K562 (cell line): ENCODE measurements around the gene TMEM187. TPM values are rescaled to one million over a fixed set of nuclear protein-coding genes. Genes with fewer than 3 reads are reported as not detected.

Experiments used
- ATAC-seq: fragments of 200-7000 bp; cut with Tn5 transposase; 3 replicates; pipeline ENCODE4 v1.9.1; 2020; ENCODE audit warnings: moderate library complexity
- BruUV-seq: library from RNA; stranded (reverse); fragments of 400-500 nt; replicated peaks from 2 replicates; lab custom pipeline; 2021; lab: Mats Ljungman, UMichigan
- CTCF ChIA-PET: fragments of 300-600 bp; formaldehyde crosslinking; extraction: SDS; loops from one replicate; lab custom pipeline; 2021; ENCODE audit warnings: low intra/inter-chr PET ratio; lab: Yijun Ruan, JAX
- POLR2A ChIA-PET: fragments of 300-600, 350-650 bp; sonication (Branson Sonifier 250); formaldehyde crosslinking; extraction: SDS; loops from one replicate; lab custom pipeline; 2021; ENCODE audit warnings: antibody characterized with exemption, inconsistent platforms; lab: Yijun Ruan, JAX
- DNase-seq, 4 experiments: peaks; one replicate each; pipeline versions ENCODE4 v3.0.0 to v3.0.0-alpha.2; 2011 to 2018; ENCODE audit warnings: low spot score in 3 of 4, mixed read lengths in 3 of 4; ENCODE audit errors: extremely low read depth in 1 of 4
- FAIRE-seq: peaks from 2 replicates; lab custom pipeline; 2011; peaks lifted over from hg19 to GRCh38; lab: Jason Lieb, UNC
- H2AFZ ChIP-seq: 2 replicates; pipeline ENCODE4 v1.6.0; 2011; ENCODE audit warnings: low read depth, low read length, control low read depth, inconsistent platforms
- H3K27ac ChIP-seq: fragments of 200-600 bp; 3 replicates; pipeline ENCODE4 v1.8.0; 2011; ENCODE audit warnings: low read depth, mild to moderate bottlenecking, control low read depth, inconsistent platforms, low read length, moderate library complexity, mixed read lengths; ENCODE audit errors: extremely low read depth
- H3K27me3 ChIP-seq, 2 experiments: fragments of 300-600 bp in 1 of 2; 2 replicates in 1 of 2; 3 replicates in 1 of 2; pipeline versions ENCODE4 v1.6.0 to v1.8.0; 2011; ENCODE audit warnings: inconsistent platforms in 2 of 2, low read length in 2 of 2, mild to moderate bottlenecking in 1 of 2, mixed read lengths in 1 of 2, moderate library complexity in 1 of 2; ENCODE audit not compliant: control insufficient read depth in 2 of 2, insufficient read depth in 2 of 2
- H3K36me3 ChIP-seq: fragments of 300-600 bp; 3 replicates; pipeline ENCODE4 v1.8.0; 2011; ENCODE audit warnings: mild to moderate bottlenecking, low read length, inconsistent platforms; ENCODE audit not compliant: control insufficient read depth, insufficient read depth
- H3K4me1 ChIP-seq, 2 experiments: fragments of 200-600 bp in 1 of 2; replicated peaks in 1 of 2; 2 replicates in 1 of 2; 3 replicates in 1 of 2; pipeline versions ENCODE4 v1.5.1 to v1.8.0; 2011; ENCODE audit warnings: inconsistent platforms in 2 of 2, low read length in 2 of 2, mild to moderate bottlenecking in 1 of 2, mixed read lengths in 1 of 2, moderate library complexity in 1 of 2; ENCODE audit not compliant: control insufficient read depth in 2 of 2, insufficient read depth in 2 of 2
- H3K4me2 ChIP-seq: 2 replicates; pipeline ENCODE4 v1.6.1; 2011; ENCODE audit warnings: low read length, control low read depth, inconsistent platforms, mixed read lengths; ENCODE audit not compliant: insufficient read depth
- H3K4me3 ChIP-seq: fragments of 200-600 bp; sonication (generic), shearing (Covaris generic); 2 replicates; pipeline ENCODE4 v1.5.1; 2016; ENCODE audit warnings: control low read depth, inconsistent platforms
- H3K79me2 ChIP-seq: fragments of 200-600 bp; 3 replicates; pipeline ENCODE4 v1.8.0; 2011; ENCODE audit warnings: low read length, inconsistent platforms; ENCODE audit not compliant: control insufficient read depth, insufficient read depth
- H3K9ac ChIP-seq, 2 experiments: 2 replicates each; pipeline versions ENCODE4 v1.6.0 to v1.6.1; 2011; ENCODE audit warnings: low read depth in 2 of 2, low read length in 2 of 2, control low read depth in 1 of 2, inconsistent platforms in 1 of 2, mild to moderate bottlenecking in 1 of 2, mixed read lengths in 1 of 2; ENCODE audit not compliant: insufficient read depth in 1 of 2
- H3K9me1 ChIP-seq: one replicate; pipeline ENCODE4 v1.6.0; 2011; ENCODE audit warnings: inconsistent platforms, mild to moderate bottlenecking, low read length, moderate library complexity; ENCODE audit not compliant: control insufficient read depth, insufficient read depth
- H3K9me3 ChIP-seq: replicated peaks from 2 replicates; pipeline ENCODE4 v1.5.1; 2011; ENCODE audit warnings: low read depth, low read length, inconsistent platforms; ENCODE audit not compliant: control insufficient read depth, insufficient read depth
- H4K20me1 ChIP-seq: replicated peaks from 2 replicates; pipeline ENCODE4 v1.6.1; 2011; ENCODE audit warnings: low read length, inconsistent platforms, mixed read lengths; ENCODE audit not compliant: control insufficient read depth, insufficient read depth
- EZH2 ChIP-seq: IDR thresholded peaks from 2 replicates; pipeline ENCODE4 v1.6.1; 2012; ENCODE audit warnings: low read depth, mild to moderate bottlenecking, inconsistent platforms, low read length, borderline replicate concordance
- NBN ChIP-seq: fragments of 450-650 bp; IDR thresholded peaks from 2 replicates; pipeline ENCODE4 v1.6.1; 2016; ENCODE audit warnings: low read depth, mild to moderate bottlenecking
- NFRKB ChIP-seq: fragments of 450-650 bp; IDR thresholded peaks from 2 replicates; pipeline ENCODE4 v1.6.1; 2016; ENCODE audit warnings: low read depth
- OTX1 ChIP-seq: fragments of 450-650 bp; formaldehyde crosslinking; IDR thresholded peaks from 2 replicates; pipeline ENCODE4 v1.4.0; 2022; ENCODE audit warnings: mild to moderate bottlenecking
- SIN3A ChIP-seq, 2 experiments: fragments of 150-350 bp in 1 of 2; IDR thresholded peaks; 2 replicates each; pipeline ENCODE4 v1.6.1; 2011 to 2016; ENCODE audit warnings: borderline replicate concordance in 2 of 2, low read depth in 2 of 2, low read length in 2 of 2, mild to moderate bottlenecking in 2 of 2, moderate library complexity in 2 of 2; ENCODE audit not compliant: control insufficient read depth in 1 of 2
- ZFPM2 ChIP-seq: fragments of 250-450 bp; sonication (Bioruptor Pico); IDR thresholded peaks from 2 replicates; pipeline ENCODE4 v1.5.1; 2022; ENCODE audit warnings: mild to moderate bottlenecking
- ZNF695 ChIP-seq: fragments of 450-650 bp; formaldehyde crosslinking; IDR thresholded peaks from 2 replicates; pipeline ENCODE4 v1.4.0; 2020; ENCODE audit warnings: mild to moderate bottlenecking, moderate library complexity
- ZNF830 ChIP-seq: fragments of 250-450 bp; sonication (Bioruptor Pico); IDR thresholded peaks from 2 replicates; pipeline ENCODE4 v1.5.0; 2021; ENCODE audit warnings: mild to moderate bottlenecking
- WGBS: fragments of 100-300 bp; shearing (Covaris generic); methylation state at CpG from one replicate; pipeline ENCODE4 v1.1.6; 2016; ENCODE audit warnings: low coverage, mixed read lengths; ENCODE audit not compliant: insufficient coverage; ENCODE audit errors: missing lambda C conversion rate; 5-methylcytosine and 5-hydroxymethylcytosine counted together
- in situ Hi-C: fragments of 300-500 bp; cut with MboI; formaldehyde crosslinking; loops from 4 replicates; pipeline ENCODE4 v1.15.0; 2018; ENCODE audit warnings: inconsistent platforms, mixed read lengths
- intact Hi-C: fragments of 100-400 bp; cut with micrococcal nuclease; formaldehyde crosslinking; loops from 2 replicates; pipeline ENCODE4 v1.14.2; 2022
- polyA plus RNA-seq, 8 experiments: library from polyadenylated mRNA; depleted of rRNA in 4 of 8; stranded (reverse) in 5 of 8; unstranded in 3 of 8; fragments of >200 nt; fragmentation: Nextera tagmentation in 2 of 8; fragmentation: Illumina TruSeq in 1 of 8; extraction: Ambion mirVana in 2 of 8; extraction: Trizol in 1 of 8; gene quantifications; 2 replicates each; pipeline versions ENCODE4 v1.2.1 to v1.2.3, GENCODE V29; 2011 to 2014; ENCODE audit warnings: inconsistent platforms in 1 of 8, missing spikeins in 1 of 8
- total RNA-seq, 7 experiments: library from RNA; depleted of rRNA in 6 of 7; stranded (reverse); fragments of >200 nt in 6 of 7; fragmentation: Illumina TruSeq in 2 of 7; extraction: Trizol in 2 of 7; gene quantifications; 2 replicates each; pipeline versions ENCODE4 v1.2.1 to v1.2.3, GENCODE V29; 2011 to 2021; ENCODE audit warnings: low replicate concordance in 1 of 7
- TF ChIP-seq, protein P1 (sequence below): fragments of 450-650 bp; IDR thresholded peaks from 2 replicates; pipeline ENCODE4 v1.6.1; 2017; ENCODE audit warnings: antibody characterized with exemption
- TF ChIP-seq, protein P2 (sequence below): sonication (generic); formaldehyde crosslinking; IDR thresholded peaks from 2 replicates; pipeline ENCODE4 v1.8.1; 2023; ENCODE audit warnings: mild to moderate bottlenecking, missing genetic modification reagents
- TF ChIP-seq, protein P3 (sequence below): fragments of 450-650 bp; IDR thresholded peaks from 2 replicates; pipeline ENCODE4 v1.6.1; 2018; ENCODE audit not compliant: partially characterized antibody

The TMEM187 gene
- total and polyA plus RNA-seq, 9 of the 15 experiments (the other 6 are each of a cell fraction or from before 2014, with no cell fraction given), result 0.13 to 6.4 (median 1.6) TPM

DNA sequence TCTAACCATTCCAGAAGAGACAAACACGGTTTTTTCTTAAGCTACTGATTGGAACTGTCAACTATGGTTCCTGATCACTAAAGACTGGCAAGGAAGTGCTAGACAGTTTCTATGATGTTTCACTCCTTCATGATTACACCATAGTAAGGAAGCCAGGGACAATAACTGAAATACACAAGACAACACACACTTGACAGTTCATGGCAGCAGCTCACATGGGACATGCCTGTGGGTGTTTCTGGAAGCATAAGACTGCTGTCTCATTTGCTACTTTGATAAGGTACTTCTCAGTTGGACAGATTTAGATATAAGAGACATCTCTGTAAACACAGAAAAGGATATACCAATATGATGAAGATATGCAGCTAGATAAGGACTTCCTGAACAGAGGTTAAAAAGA is 55.4 kb downstream of the TMEM187 start:
- FAIRE-seq, result no peak
- BruUV-seq, result no TSS peak
- Histone ChIP-seq H3K4me1 (peaks cover 0 to 16% of the 10 kb centered on the region in 2 experiments; a peak in 3 of 5 replicates), H3K4me3 (no peak overlapping the region), H3K9me1 (no peaks in the 10 kb centered on the region), H3K27me3 (no peaks in the 10 kb centered on the region), H3K4me2 (no peak overlapping the region), H3K27ac (no peak overlapping the region), H3K79me2 (no peaks in the 10 kb centered on the region; the same call in 2 of the 3 replicates), H3K36me3 (peaks cover 77% of the 10 kb centered on the region; the same call in 2 of the 3 replicates), H4K20me1 (no peaks in the 10 kb centered on the region), H3K9me3 (no peaks in the 10 kb centered on the region), H3K9ac (no peak overlapping the region), H2AFZ (no peak overlapping the region)
- in situ Hi-C loops (no loop called here), intact Hi-C loops (no loop called here)
- no peak for ATAC-seq
- ChIA-PET CTCF (no interaction called here), POLR2A (interaction anchor here (0.7 to 0.9 kb wide), 2 partner anchors 25 to 459 kb away, joined by 3 read pairs; partner anchors contain the start of gene UBL4A)
- DNase-seq, result no peak
- 33% methylated on average over 1 of the region's 1 CpG for WGBS
- TF ChIP-seq, protein P1, sequence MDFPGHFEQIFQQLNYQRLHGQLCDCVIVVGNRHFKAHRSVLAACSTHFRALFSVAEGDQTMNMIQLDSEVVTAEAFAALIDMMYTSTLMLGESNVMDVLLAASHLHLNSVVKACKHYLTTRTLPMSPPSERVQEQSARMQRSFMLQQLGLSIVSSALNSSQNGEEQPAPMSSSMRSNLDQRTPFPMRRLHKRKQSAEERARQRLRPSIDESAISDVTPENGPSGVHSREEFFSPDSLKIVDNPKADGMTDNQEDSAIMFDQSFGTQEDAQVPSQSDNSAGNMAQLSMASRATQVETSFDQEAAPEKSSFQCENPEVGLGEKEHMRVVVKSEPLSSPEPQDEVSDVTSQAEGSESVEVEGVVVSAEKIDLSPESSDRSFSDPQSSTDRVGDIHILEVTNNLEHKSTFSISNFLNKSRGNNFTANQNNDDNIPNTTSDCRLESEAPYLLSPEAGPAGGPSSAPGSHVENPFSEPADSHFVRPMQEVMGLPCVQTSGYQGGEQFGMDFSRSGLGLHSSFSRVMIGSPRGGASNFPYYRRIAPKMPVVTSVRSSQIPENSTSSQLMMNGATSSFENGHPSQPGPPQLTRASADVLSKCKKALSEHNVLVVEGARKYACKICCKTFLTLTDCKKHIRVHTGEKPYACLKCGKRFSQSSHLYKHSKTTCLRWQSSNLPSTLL, result no peak
- TF ChIP-seq NFRKB (no peak), ZFPM2 (CRISPR knock-in tag) (no peak), ZNF695 (CRISPR knock-in tag) (no peak), EZH2 (no peak), ZNF830 (no peak), NBN (no peak), SIN3A (IDR thresholded peaks at IDR 0.05; ENCODE audit: borderline replicate concordance in 2 of 2, control insufficient read depth in 1 of 2, low read depth in 2 of 2, low read length in 2 of 2) (no peak), OTX1 (CRISPR knock-in tag) (no peak)
- TF ChIP-seq, protein P2, sequence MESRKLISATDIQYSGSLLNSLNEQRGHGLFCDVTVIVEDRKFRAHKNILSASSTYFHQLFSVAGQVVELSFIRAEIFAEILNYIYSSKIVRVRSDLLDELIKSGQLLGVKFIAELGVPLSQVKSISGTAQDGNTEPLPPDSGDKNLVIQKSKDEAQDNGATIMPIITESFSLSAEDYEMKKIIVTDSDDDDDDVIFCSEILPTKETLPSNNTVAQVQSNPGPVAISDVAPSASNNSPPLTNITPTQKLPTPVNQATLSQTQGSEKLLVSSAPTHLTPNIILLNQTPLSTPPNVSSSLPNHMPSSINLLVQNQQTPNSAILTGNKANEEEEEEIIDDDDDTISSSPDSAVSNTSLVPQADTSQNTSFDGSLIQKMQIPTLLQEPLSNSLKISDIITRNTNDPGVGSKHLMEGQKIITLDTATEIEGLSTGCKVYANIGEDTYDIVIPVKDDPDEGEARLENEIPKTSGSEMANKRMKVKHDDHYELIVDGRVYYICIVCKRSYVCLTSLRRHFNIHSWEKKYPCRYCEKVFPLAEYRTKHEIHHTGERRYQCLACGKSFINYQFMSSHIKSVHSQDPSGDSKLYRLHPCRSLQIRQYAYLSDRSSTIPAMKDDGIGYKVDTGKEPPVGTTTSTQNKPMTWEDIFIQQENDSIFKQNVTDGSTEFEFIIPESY (CRISPR knock-in tag), result no peak
- TF ChIP-seq, protein P3, sequence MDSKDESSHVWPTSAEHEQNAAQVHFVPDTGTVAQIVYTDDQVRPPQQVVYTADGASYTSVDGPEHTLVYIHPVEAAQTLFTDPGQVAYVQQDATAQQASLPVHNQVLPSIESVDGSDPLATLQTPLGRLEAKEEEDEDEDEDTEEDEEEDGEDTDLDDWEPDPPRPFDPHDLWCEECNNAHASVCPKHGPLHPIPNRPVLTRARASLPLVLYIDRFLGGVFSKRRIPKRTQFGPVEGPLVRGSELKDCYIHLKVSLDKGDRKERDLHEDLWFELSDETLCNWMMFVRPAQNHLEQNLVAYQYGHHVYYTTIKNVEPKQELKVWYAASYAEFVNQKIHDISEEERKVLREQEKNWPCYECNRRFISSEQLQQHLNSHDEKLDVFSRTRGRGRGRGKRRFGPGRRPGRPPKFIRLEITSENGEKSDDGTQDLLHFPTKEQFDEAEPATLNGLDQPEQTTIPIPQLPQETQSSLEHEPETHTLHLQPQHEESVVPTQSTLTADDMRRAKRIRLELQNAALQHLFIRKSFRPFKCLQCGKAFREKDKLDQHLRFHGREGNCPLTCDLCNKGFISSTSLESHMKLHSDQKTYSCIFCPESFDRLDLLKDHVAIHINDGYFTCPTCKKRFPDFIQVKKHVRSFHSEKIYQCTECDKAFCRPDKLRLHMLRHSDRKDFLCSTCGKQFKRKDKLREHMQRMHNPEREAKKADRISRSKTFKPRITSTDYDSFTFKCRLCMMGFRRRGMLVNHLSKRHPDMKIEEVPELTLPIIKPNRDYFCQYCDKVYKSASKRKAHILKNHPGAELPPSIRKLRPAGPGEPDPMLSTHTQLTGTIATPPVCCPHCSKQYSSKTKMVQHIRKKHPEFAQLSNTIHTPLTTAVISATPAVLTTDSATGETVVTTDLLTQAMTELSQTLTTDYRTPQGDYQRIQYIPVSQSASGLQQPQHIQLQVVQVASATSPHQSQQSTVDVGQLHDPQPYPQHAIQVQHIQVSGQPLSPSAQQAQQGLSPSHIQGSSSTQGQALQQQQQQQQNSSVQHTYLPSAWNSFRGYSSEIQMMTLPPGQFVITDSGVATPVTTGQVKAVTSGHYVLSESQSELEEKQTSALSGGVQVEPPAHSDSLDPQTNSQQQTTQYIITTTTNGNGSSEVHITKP, result no peak
